Skin epidermis (tissue), 12 donors: Measurements from ENCODE around the gene PADI2.
A peak's percentile ranks its signal among the peaks of the same experiment; 100 is the strongest.

Source experiments
- H3K27ac ChIP-seq, 21 experiments: fragments of 200-600 bp; sonication (generic) in 11 of 21; one replicate each; pipeline ENCODE4 v1.5.0; 2020; ENCODE audit warnings: mild to moderate bottlenecking in 3 of 21, inconsistent platforms in 2 of 21, moderate library complexity in 2 of 21
- H3K4me3 ChIP-seq, 7 experiments: fragments of 200-600 bp; sonication (generic) in 2 of 7; one replicate each; pipeline ENCODE4 v1.5.0; 2020; ENCODE audit warnings: inconsistent platforms in 2 of 7, mild to moderate bottlenecking in 2 of 7, moderate library complexity in 1 of 7

The PADI2 gene

DNA sequence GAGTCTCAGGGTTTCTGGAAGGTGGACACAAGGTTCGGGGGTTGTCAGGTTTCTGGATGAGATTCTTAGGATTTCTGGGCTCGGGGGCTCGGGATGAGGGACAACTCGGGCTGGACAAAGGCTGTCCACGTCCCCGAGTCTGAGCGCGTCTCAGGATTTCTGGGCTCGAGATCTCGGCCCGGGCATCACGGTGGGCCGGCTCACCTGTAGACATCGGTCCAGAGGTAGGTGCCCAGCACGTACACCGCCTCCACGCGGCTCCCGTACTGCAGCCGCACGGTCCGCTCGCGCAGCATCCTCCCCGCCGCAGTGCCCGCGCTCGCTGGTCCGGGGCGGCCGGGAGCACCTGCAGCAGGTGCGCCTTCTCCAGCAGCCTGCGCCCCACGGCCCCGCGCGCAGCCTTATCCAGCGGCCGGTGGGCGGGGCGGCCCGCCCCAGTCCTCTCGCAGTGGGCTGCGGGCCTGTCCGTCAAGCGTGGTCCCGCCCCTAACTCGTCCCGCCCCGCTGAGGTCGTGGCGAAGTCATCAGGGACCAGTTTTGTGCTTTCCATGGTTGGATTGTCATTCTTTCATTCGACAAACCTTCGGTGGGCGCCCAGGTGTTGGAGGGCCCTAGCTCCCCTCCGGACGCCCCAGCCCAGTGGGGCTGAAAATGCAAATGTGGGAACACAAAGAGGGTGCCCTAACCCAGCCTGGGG, at the start of gene PADI2:
PADI2 (minus strand) TSS at position 376 of the 697 bp plus-strand sequence; CDS start at position 296, 80 bp downstream.
- peak within 1 kb of the TSS; percentile 4 to 32 (median 26) for H3K4me3 ChIP-seq
- H3K27ac ChIP-seq: peak within 1 kb of the TSS in 5 of 21 experiments; percentile 16 to 48 (median 33)

GRCh38 chr1:17168091-17168876, 49.0 kb upstream of the PADI2 start:
- Histone ChIP-seq H3K4me3 (no peak overlapping the region), H3K27ac (no peak overlapping the region)

DNA sequence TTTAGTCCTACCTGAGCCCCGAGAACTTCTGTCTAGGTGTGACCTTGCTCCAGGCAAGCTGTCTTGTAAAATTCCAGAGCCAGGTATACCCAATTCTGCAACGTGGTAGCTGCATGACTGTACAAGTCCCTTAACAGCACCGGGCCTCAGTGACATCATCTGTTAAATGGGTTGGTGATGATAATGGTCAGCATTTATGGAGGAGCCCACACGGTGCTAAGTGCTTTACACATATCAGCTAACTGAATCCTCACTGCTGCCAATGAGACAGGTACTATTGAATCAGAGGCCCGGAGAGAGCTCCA, 48.5 kb upstream of the PADI2 start:
- H3K4me3 ChIP-seq: no peak overlapping the region
- no peak overlapping the region for H3K27ac ChIP-seq

DNA sequence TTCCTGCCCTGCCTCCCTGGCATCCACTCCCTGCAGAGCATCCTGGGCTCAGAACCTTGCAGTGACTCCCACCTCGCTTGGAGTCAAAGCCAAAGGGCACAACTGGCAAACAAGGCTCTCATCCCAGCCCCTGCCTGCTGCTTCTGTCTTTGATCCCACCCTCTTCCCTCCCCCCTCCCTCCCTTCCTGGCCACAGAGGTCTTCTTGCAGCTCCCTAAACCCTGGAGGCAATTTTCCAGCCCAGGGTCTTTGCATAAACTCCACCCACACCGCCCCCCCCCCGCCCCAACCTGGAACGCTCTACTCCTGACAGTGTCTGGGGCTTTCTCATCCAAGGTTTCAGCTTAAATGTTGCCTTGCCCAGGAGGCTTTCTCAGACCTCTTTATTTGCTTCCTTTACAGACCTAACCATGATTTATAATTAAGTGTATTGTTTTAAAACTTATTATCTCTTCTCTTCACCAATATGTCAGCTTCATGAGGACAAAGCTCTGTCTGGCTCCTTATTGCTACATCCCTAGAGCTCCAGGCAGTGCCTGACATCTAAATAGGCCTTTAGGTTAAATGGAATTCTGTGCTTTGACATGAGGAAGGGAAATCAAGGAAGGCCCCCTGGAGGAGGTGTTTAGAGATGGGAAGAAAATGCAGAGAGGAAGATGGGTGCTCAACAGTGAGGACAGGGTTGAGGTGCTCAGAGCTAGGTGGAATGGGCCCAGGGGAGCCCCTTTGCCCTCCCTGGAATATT, 48.0 kb upstream of the PADI2 start:
- no peak overlapping the region for H3K4me3 ChIP-seq
- no peak overlapping the region for H3K27ac ChIP-seq

DNA sequence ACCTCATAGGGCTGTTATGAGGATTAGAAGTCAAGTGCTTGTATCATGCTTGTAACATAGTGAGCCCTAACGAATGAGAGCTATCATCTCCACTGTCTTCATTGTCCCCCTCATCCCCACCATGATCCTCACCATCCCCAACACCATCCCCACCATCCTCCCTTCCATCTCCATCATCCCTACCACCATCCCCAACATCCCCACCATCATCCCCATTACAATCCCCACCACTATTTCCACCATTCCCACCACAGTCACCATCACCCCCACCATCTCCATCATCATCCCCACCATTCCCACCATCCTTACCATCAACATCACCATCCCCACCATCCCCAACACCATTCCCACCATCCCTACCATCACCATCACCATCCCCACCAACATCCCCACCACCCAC, 46.6 kb upstream of the PADI2 start:
- H3K4me3 ChIP-seq: no peak overlapping the region
- H3K27ac ChIP-seq: no peak overlapping the region

GRCh38 chr1:17163789-17164666, 44.8 kb upstream of the PADI2 start:
- Histone ChIP-seq H3K4me3 (no peak overlapping the region), H3K27ac (no peak overlapping the region)

GRCh38 chr1:17163371-17163770, 44.1 kb upstream of the PADI2 start:
- H3K27ac ChIP-seq: no peak overlapping the region
- no peak overlapping the region for H3K4me3 ChIP-seq

GRCh38 chr1:17162941-17163340, 43.7 kb upstream of the PADI2 start:
- H3K27ac ChIP-seq: no peak overlapping the region

DNA sequence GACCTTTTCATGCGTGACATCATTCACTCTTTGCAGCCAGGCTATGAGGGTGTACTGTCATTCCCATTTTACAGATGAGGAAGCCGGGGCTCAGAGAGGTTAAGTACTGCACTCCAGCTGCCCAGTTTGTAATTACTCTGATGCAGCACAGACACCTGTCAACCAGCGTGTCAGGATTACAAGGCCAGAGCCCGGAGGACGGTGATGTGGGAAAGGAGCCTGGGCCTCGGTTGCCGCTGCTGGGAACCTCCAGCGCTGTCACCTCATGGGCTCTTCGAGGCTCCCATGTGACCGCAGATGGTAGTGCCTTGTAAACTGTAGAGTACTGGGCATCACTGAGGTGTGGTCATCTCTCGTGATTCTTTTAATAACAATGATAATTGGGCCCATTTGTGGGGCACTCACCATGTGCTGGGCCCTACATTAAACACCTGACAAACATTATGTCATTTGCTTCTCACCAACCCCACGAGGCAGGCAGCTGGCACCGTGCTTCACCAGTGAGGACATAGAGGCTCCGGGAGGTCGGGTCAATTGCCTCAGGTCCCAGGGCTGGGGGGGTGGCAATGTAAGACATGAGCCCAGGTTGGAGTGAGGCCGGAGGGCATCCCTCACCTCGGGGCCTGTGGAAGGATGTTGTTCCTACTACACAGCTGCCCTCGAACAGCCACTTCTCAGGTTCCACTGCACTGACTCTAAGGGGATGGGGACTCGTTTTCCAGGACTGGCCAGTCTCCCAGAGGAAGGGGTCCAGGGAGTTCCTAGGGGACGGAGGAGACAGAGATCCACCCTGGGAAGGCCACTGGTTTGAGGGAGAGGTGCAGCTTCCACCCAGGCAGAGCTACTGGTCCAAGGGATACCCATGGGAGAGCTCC, 42.9 kb upstream of the PADI2 start:
- Histone ChIP-seq H3K4me3 (no peak overlapping the region), H3K27ac (no peak overlapping the region)

More at GRCh38 chr1:17162941-17163340, 43.7 kb upstream of the PADI2 start:
- H3K4me3 ChIP-seq: no peak overlapping the region

GRCh38 chr1:17161137-17161740, 42.0 kb upstream of the PADI2 start:
- H3K27ac ChIP-seq: no peak overlapping the region
- no peak overlapping the region for H3K4me3 ChIP-seq

- no peak overlapping the region for H3K4me3 ChIP-seq
- no peak overlapping the region for H3K27ac ChIP-seq
Observed at GRCh38 chr1:17158961-17159360, 39.7 kb upstream of the PADI2 start.

GRCh38 chr1:17156108-17156507, 36.9 kb upstream of the PADI2 start:
- Histone ChIP-seq H3K27ac (no peak overlapping the region), H3K4me3 (no peak overlapping the region)

DNA sequence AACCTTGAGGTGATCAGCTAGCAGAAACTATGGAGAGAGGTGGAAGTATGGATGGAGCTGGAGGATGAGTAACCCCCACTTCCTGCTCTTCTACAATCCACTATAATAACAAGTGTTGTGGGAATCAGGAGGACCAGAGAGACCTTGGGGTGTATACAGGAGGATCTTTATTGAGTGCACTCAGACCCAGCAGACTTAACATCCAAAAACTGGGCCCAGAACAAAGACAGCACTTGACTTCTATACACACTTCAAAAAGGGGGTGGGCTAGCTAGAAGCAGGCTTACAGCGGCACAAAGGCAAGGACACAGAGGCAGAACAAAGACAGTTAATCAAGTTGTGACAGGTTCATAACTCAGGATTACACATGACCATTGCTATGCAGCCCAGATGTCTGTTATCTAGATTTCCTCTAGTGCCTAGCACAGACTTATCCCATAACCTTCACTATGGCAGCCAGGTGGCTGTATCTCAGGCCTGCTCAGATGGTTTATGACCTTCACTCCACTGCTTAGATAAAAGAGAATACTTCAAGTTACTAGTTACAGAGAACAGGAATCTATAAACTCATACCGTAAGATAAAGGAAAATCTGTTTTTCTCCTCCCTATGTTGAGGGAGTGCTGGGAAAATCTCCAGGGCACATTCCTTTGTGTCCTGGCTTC, 36.1 kb upstream of the PADI2 start:
- no peak overlapping the region for H3K27ac ChIP-seq
- H3K4me3 ChIP-seq: no peak overlapping the region

GRCh38 chr1:17149771-17150170, 30.5 kb upstream of the PADI2 start:
- Histone ChIP-seq H3K27ac (peak overlapping the region in 1 of 21 experiments; percentile 13), H3K4me3 (no peak overlapping the region)

GRCh38 chr1:17148950-17149608, 29.8 kb upstream of the PADI2 start:
- Histone ChIP-seq H3K4me3 (no peak overlapping the region), H3K27ac (no peak overlapping the region)

GRCh38 chr1:17145648-17146047, 26.4 kb upstream of the PADI2 start:
- Histone ChIP-seq H3K4me3 (no peak overlapping the region), H3K27ac (no peak overlapping the region)

GRCh38 chr1:17143760-17144159, 24.5 kb upstream of the PADI2 start:
- no peak overlapping the region for H3K27ac ChIP-seq
- no peak overlapping the region for H3K4me3 ChIP-seq
